ENCODE measurements around the gene MEFV.

Gene MEFV, protein sequence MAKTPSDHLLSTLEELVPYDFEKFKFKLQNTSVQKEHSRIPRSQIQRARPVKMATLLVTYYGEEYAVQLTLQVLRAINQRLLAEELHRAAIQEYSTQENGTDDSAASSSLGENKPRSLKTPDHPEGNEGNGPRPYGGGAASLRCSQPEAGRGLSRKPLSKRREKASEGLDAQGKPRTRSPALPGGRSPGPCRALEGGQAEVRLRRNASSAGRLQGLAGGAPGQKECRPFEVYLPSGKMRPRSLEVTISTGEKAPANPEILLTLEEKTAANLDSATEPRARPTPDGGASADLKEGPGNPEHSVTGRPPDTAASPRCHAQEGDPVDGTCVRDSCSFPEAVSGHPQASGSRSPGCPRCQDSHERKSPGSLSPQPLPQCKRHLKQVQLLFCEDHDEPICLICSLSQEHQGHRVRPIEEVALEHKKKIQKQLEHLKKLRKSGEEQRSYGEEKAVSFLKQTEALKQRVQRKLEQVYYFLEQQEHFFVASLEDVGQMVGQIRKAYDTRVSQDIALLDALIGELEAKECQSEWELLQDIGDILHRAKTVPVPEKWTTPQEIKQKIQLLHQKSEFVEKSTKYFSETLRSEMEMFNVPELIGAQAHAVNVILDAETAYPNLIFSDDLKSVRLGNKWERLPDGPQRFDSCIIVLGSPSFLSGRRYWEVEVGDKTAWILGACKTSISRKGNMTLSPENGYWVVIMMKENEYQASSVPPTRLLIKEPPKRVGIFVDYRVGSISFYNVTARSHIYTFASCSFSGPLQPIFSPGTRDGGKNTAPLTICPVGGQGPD

DNA sequence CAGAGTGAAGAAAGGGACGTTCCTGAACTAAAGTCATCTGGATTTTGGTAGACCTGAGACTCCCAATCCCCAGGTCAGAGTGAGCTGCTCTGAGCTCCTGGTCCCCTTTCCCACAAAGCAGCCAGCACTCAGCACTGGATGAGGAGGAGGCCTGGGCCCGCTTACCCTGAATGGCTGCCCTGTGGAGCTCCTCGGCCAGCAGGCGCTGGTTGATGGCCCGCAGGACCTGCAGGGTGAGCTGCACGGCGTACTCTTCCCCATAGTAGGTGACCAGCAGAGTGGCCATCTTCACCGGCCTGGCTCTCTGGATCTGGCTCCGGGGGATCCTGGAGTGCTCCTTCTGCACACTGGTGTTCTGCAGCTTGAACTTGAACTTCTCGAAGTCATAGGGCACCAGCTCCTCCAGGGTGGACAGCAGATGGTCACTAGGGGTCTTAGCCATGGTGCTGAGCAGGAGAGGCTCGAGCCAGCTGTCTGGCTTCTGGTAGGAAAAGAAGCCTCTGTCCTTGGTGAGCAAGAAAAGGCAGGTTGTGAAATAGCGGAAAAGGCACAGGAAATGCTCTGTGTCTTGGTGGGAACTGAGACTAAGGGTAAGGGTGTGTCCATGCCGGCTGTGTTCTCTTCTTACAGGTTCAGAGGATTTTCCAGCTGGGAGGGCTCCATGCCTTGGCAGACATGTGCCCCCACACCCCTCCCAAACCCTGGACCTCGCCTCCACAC, at the start of gene MEFV:
MEFV (minus strand) TSS at position 488 of the 720 bp plus-strand sequence; CDS start at position 442, 46 bp downstream.
- in situ Hi-C loops (cut with HindIII; ENCODE audit: low pct_ligation_motif_present, low sequenced_read_pairs), result no loop called here
- no peak for DNase-seq
- no peaks in the 10 kb centered on the region for H3K27me3 ChIP-seq (replicated peaks)
- H3K36me3 ChIP-seq (replicated peaks), result no peaks in the 10 kb centered on the region
- no peak within 1 kb of the TSS for H3K27ac ChIP-seq
- H3K4me3 ChIP-seq (ENCODE audit: low read depth, low read length), result no peak within 1 kb of the TSS
- no peak for TF ChIP-seq CTCF (IDR thresholded peaks at IDR 0.05; ENCODE audit: low read depth, low read length, missing control alignments)

GRCh38 chr16:3306078-3306477, 49.6 kb upstream of the MEFV start:
- in situ Hi-C loops (cut with HindIII; ENCODE audit: low pct_ligation_motif_present, low sequenced_read_pairs), result no loop called here
- Histone ChIP-seq H3K27ac (no peak overlapping the region), H3K4me3 (ENCODE audit: low read depth, low read length) (peak overlapping the region; percentile 66), H3K36me3 (replicated peaks) (peaks cover 9% of the 10 kb centered on the region), H3K27me3 (replicated peaks) (no peaks in the 10 kb centered on the region)
- no peak for TF ChIP-seq CTCF (IDR thresholded peaks at IDR 0.05; ENCODE audit: low read depth, low read length, missing control alignments)
- DNase-seq, result no peak

- no peak for TF ChIP-seq CTCF (IDR thresholded peaks at IDR 0.05; ENCODE audit: low read depth, low read length, missing control alignments)
- in situ Hi-C loops (cut with HindIII; ENCODE audit: low pct_ligation_motif_present, low sequenced_read_pairs), result no loop called here
- DNase-seq, result peak; percentile 81
Observed at GRCh38 chr16:3305109-3306068, 49.0 kb upstream of the MEFV start, which contains the start of the genes TIGD7 and ZNF75A. TIGD7 (minus strand) TSS chr16:3305430; CDS start chr16:3300614, 4,816 bp downstream. ZNF75A (plus strand) TSS chr16:3305497; CDS start chr16:3308429, 2,932 bp downstream.

GRCh38 chr16:3304370-3304769, 47.9 kb upstream of the MEFV start:
- H3K27me3 ChIP-seq (replicated peaks), result no peaks in the 10 kb centered on the region
- no peak for DNase-seq
- no peak overlapping the region for H3K27ac ChIP-seq
- TF ChIP-seq CTCF (IDR thresholded peaks at IDR 0.05; ENCODE audit: low read depth, low read length, missing control alignments), result no peak
- H3K36me3 ChIP-seq (replicated peaks), result peaks cover 18% of the 10 kb centered on the region
- H3K4me3 ChIP-seq (ENCODE audit: low read depth, low read length), result peak overlapping the region; percentile 66
- in situ Hi-C loops (cut with HindIII; ENCODE audit: low pct_ligation_motif_present, low sequenced_read_pairs), result no loop called here

More at GRCh38 chr16:3305109-3306068, 49.0 kb upstream of the MEFV start, which contains the start of the genes TIGD7 and ZNF75A:
- H3K36me3 ChIP-seq (replicated peaks), result peaks cover 11% of the 10 kb centered on the region
- peak within 1 kb of the TSS; percentile 83 for H3K27ac ChIP-seq
- H3K4me3 ChIP-seq (ENCODE audit: low read depth, low read length), result peak within 1 kb of the TSS; percentile 66
- H3K27me3 ChIP-seq (replicated peaks), result no peaks in the 10 kb centered on the region

- no peaks in the 10 kb centered on the region for H3K27me3 ChIP-seq (replicated peaks)
- in situ Hi-C loops (cut with HindIII; ENCODE audit: low pct_ligation_motif_present, low sequenced_read_pairs), result no loop called here
- no peak overlapping the region for H3K27ac ChIP-seq
- TF ChIP-seq CTCF (IDR thresholded peaks at IDR 0.05; ENCODE audit: low read depth, low read length, missing control alignments), result no peak
- no peak for DNase-seq
- peaks cover 34% of the 10 kb centered on the region for H3K36me3 ChIP-seq (replicated peaks)
- H3K4me3 ChIP-seq (ENCODE audit: low read depth, low read length), result no peak overlapping the region
Observed at GRCh38 chr16:3295783-3296182, 39.4 kb upstream of the MEFV start.
